OCI-LY7 (cell line): ENCODE data around the gene AHCY.

ENCODE experiments used
- EZH2phosphoT487 ChIP-seq: fragments of 200-600 bp; sonication (generic); IDR thresholded peaks from 2 replicates; pipeline ENCODE4 v1.6.1; 2018; ENCODE audit warnings: low read depth, borderline replicate concordance, mild to moderate bottlenecking, mixed run types, antibody characterized with exemption, low read length, moderate library complexity, mixed read lengths
- TF ChIP-seq, protein P1 (sequence below): fragments of 200-600 bp; sonication (generic); conservative IDR thresholded peaks from 2 replicates; pipeline ENCODE4 v1.5.1; 2014; ENCODE audit warnings: mild to moderate bottlenecking, antibody characterized with exemption, low read length, moderate library complexity, mixed read lengths

DNA sequence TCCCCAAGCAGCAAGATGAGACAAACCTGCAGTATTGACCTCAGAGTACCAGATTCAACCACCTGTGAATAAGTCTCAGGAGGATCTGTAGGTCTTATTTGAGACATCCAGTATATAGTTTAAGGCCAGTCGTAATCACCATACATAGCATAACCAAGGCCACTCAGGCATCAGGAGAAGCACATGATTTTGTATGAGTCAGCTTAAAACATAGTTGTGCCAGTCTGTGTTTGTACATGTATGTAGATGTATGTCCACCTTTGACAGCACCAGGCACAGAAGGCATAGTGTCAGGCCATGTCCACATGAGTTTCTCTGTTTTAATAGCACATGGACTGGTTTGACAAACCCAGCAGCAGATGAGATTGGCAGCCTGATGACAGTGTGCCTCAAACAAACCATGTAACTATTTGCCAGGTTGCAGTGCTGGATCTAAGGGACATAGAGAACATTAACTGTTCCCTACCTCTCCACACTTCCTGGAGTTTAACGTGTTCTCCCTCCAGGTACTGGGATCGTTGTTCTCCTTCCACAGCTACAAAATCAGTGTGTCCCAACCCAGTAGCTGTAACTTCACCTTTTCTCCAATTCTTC is 70.6 kb downstream of the AHCY start:
- TF ChIP-seq, protein P1, sequence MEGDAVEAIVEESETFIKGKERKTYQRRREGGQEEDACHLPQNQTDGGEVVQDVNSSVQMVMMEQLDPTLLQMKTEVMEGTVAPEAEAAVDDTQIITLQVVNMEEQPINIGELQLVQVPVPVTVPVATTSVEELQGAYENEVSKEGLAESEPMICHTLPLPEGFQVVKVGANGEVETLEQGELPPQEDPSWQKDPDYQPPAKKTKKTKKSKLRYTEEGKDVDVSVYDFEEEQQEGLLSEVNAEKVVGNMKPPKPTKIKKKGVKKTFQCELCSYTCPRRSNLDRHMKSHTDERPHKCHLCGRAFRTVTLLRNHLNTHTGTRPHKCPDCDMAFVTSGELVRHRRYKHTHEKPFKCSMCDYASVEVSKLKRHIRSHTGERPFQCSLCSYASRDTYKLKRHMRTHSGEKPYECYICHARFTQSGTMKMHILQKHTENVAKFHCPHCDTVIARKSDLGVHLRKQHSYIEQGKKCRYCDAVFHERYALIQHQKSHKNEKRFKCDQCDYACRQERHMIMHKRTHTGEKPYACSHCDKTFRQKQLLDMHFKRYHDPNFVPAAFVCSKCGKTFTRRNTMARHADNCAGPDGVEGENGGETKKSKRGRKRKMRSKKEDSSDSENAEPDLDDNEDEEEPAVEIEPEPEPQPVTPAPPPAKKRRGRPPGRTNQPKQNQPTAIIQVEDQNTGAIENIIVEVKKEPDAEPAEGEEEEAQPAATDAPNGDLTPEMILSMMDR = no peak
- no peak for TF ChIP-seq EZH2phosphoT487
